Loucy (cell line): ENCODE results near the gene NXPH2.

ENCODE experiments used
- EZH2phosphoT487 ChIP-seq: fragments of 200-600 bp; IDR thresholded peaks from 2 replicates; pipeline ENCODE4 v1.6.1; 2018; ENCODE audit warnings: antibody characterized with exemption, mild to moderate bottlenecking, moderate library complexity, borderline replicate concordance
- TF ChIP-seq, protein P1 (sequence below): fragments of 200-600 bp; sonication (generic); conservative IDR thresholded peaks from 2 replicates; pipeline ENCODE4 v1.5.1; 2014; ENCODE audit warnings: mild to moderate bottlenecking, antibody characterized with exemption, low read length

GRCh38 chr2:138818556-138818955, 38.4 kb upstream of the NXPH2 start:
- TF ChIP-seq, protein P1, sequence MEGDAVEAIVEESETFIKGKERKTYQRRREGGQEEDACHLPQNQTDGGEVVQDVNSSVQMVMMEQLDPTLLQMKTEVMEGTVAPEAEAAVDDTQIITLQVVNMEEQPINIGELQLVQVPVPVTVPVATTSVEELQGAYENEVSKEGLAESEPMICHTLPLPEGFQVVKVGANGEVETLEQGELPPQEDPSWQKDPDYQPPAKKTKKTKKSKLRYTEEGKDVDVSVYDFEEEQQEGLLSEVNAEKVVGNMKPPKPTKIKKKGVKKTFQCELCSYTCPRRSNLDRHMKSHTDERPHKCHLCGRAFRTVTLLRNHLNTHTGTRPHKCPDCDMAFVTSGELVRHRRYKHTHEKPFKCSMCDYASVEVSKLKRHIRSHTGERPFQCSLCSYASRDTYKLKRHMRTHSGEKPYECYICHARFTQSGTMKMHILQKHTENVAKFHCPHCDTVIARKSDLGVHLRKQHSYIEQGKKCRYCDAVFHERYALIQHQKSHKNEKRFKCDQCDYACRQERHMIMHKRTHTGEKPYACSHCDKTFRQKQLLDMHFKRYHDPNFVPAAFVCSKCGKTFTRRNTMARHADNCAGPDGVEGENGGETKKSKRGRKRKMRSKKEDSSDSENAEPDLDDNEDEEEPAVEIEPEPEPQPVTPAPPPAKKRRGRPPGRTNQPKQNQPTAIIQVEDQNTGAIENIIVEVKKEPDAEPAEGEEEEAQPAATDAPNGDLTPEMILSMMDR = no peak
- no peak for TF ChIP-seq EZH2phosphoT487
